ENCODE data around the gene KLHL20.
"Not testable (repeated sequence)": the region's sequence is repeated elsewhere in the genome, so short reads cannot be mapped to it uniquely, and the experiment has no call there.

Gene KLHL20

DNA sequence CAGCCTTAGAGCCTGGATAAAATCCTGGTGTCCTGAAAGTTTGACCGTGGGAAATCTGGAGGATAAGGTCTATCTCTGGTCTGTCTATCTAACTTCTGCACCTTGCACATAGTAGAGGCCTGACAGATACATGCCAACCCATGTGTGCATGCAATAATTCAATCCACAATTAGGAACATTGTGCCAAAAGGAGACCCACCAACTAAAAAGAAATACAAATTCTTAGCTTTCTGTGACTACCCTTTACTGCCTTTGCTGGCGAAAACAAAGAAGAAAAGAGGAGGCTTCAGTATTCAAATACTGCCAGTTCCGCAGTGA is 381 bp upstream of the KLHL20 start:
- Histone ChIP-seq H3K4me1 (ENCODE audit: insufficient read depth, low read length) (no peaks in the 10 kb centered on the region), H3K9ac (ENCODE audit: low read depth, low read length) (peak overlapping the region; percentile 82; the same call in 1 of the 2 replicates), H3K36me3 (ENCODE audit: insufficient read depth, low read length) (no peaks in the 10 kb centered on the region; the same call in 1 of the 2 replicates), H3K9me3 (ENCODE audit: control insufficient read depth, insufficient read depth, low read length) (no peaks in the 10 kb centered on the region)

DNA sequence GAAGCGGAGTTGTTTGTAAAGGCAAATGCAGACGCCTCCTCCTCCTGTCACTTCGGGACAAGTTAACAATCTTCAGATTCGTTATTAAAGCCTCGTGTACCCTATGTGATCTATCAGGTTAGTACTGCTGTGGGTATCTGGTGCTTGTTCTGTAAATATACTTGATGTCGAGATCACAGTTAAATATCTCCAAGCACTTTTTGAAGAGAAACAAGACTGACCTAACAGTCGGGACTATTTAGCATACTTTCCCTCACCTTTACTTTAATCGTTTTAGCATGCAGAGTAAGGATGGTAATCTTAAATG is 710 bp downstream of the KLHL20 start:
- Histone ChIP-seq H3K36me3 (ENCODE audit: insufficient read depth, low read length) (no peaks in the 10 kb centered on the region; the same call in 1 of the 2 replicates), H3K9me3 (ENCODE audit: control insufficient read depth, insufficient read depth, low read length) (no peaks in the 10 kb centered on the region), H3K4me1 (ENCODE audit: insufficient read depth, low read length) (no peaks in the 10 kb centered on the region), H3K9ac (ENCODE audit: low read depth, low read length) (peak overlapping the region; percentile 82)

DNA sequence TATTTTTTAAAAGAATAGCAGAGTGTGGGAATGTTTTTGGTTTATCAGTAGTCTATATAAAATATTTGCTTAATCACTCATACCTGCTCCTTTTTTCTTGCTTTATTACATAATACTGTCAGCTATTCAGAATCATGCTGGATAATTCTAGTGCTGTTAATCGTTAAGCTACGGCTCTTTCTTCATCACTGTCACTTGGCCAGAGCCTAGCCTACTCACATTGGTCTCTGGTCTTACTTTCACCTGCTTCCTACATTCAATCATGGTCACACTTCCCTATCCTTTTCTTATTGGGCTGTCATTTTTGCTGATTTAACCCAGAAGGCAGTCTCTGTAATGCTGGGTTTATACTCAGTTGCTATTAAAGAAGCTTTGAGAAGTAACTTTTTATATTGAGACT is 2.5 kb downstream of the KLHL20 start:
- Histone ChIP-seq H3K9me3 (ENCODE audit: control insufficient read depth, insufficient read depth, low read length) (no peaks in the 10 kb centered on the region), H3K36me3 (ENCODE audit: insufficient read depth, low read length) (no peaks in the 10 kb centered on the region; the same call in 1 of the 2 replicates), H3K9ac (ENCODE audit: low read depth, low read length) (no peak overlapping the region)

DNA sequence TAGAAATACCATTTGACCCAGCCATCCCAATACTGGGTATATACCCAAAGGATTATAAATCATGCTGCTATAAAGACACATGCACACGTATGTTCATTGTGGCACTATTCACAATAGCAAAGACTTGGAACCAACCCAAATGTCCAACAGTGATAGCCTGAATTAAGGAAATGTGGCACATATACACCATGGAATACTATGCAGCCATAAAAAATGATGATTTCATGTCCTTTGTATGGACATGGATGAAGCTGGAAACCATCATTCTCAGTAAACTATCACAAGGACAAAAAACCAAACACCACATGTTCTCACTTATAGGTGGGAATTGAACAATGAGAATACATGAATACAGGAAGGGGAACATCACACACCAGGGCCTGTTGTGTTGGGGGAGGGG is 16.6 kb downstream of the KLHL20 start:
- H3K9ac ChIP-seq (ENCODE audit: low read depth, low read length); H3K36me3 ChIP-seq (ENCODE audit: insufficient read depth, low read length); H3K9me3 ChIP-seq (ENCODE audit: control insufficient read depth, insufficient read depth, low read length); H3K4me1 ChIP-seq (ENCODE audit: insufficient read depth, low read length): not testable (repeated sequence)

More for the DNA sequence above, 2.5 kb downstream of the KLHL20 start:
- H3K4me1 ChIP-seq (ENCODE audit: insufficient read depth, low read length) = no peaks in the 10 kb centered on the region

DNA sequence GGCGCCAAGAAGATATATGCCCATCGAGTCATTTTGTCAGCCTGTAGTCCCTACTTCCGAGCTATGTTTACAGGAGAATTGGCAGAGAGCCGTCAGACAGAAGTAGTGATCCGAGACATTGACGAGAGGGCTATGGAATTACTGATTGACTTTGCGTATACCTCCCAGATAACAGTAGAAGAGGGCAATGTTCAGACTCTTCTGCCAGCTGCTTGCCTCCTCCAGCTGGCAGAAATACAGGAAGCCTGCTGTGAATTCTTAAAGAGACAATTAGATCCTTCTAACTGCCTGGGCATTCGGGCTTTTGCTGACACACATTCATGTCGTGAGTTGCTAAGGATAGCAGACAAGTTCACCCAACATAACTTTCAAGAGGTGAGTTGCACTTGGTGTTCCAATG is 19.1 kb downstream of the KLHL20 start:
- no peaks in the 10 kb centered on the region for H3K4me1 ChIP-seq (ENCODE audit: insufficient read depth, low read length)
- peaks cover 5% of the 10 kb centered on the region; the same call in 1 of the 2 replicates for H3K36me3 ChIP-seq (ENCODE audit: insufficient read depth, low read length)
- no peaks in the 10 kb centered on the region for H3K9me3 ChIP-seq (ENCODE audit: control insufficient read depth, insufficient read depth, low read length)
- no peak overlapping the region for H3K9ac ChIP-seq (ENCODE audit: low read depth, low read length)

DNA sequence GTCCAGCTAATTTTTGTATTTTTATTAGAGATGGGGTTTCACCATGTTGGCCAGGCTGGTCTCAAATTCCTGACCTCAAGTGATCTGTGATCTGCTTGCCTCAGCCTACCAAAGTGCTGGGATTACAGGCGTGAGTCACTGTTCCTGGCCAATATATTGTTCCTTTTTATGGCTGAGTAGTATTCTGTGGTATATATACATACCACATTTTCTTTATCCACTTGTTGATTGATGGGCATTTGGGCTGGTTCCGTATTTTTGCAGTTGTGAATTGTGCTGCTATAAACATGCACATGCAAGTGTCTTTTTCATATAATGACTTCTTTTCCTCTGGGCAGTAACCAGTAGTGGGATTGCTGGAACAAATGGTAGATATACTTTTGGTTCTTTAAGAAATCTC is 21.3 kb downstream of the KLHL20 start:
- not testable (repeated sequence) for H3K36me3 ChIP-seq (ENCODE audit: insufficient read depth, low read length); H3K9me3 ChIP-seq (ENCODE audit: control insufficient read depth, insufficient read depth, low read length); H3K4me1 ChIP-seq (ENCODE audit: insufficient read depth, low read length); H3K9ac ChIP-seq (ENCODE audit: low read depth, low read length)

DNA sequence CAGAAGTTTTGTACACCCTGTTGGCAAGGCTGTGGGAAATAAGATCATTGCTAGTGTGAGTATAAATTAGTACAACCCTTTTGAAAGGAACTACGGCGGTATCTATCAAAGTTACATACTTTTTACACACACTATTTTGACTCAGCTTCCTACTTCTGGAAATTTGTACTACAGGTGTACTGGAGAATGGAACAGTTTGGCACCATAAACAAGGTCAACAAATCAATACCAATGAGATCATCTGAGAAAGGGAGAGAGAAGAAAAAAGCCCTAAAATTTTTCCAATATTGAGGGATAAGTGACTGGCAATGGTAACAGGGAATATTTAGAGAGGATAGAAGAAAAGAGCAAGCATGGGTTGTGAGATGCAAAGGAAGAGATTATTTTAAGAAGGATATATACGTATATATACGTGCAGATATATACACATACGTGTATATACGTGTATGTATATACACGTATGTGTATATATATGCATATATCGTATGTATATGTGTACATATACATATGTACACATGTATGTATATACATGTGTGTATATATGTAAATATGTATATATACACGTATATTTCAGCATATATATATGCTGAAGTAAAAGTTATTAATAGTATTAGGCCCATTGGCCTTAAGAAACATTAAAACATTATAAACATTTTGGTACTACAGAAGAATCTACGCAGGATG is 27.6 kb downstream of the KLHL20 start:
- no peaks in the 10 kb centered on the region for H3K36me3 ChIP-seq (ENCODE audit: insufficient read depth, low read length)

DNA sequence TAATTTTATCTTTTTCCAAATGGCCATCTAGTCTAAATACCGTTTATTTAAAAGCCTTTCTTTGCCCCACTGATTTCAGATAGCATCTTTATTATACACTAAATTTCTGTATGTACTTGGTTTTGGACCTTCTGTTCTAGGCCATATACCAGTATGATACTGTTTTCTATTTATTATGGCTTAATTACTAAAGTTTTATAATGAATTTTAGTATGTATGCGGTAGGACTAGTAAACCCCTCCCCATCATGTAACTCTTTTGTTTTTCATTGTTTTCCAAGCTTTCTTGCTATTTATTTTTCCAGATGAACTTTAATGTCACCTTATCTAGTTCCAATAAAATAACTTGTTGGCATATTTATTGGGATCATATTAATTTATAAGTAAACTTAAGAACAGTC is 29.9 kb downstream of the KLHL20 start:
- Histone ChIP-seq H3K9me3 (ENCODE audit: control insufficient read depth, insufficient read depth, low read length) (no peaks in the 10 kb centered on the region), H3K4me1 (ENCODE audit: insufficient read depth, low read length) (no peaks in the 10 kb centered on the region), H3K36me3 (ENCODE audit: insufficient read depth, low read length) (no peaks in the 10 kb centered on the region), H3K9ac (ENCODE audit: low read depth, low read length) (no peak overlapping the region)

More for the DNA sequence above, 27.6 kb downstream of the KLHL20 start:
- Histone ChIP-seq H3K9ac (ENCODE audit: low read depth, low read length) (no peak overlapping the region), H3K9me3 (ENCODE audit: control insufficient read depth, insufficient read depth, low read length) (no peaks in the 10 kb centered on the region), H3K4me1 (ENCODE audit: insufficient read depth, low read length) (no peaks in the 10 kb centered on the region)

DNA sequence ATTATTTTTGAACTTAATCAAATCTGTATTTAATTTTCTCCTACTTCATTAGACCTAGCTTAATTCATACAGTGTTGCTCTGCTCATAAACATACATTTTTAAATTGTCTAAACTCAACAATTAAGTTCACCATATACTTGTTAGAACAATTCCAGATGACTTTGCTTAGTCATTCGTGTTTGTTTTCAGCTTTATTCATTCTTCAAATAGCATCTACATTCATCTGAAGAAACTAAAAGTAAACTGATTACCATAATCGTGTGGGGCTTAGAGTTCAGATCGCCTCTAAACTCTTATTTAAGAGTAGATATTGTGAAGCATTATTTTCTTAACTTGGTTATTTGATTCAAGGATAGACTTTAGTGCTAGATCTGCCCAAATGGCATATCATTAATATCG is 34.4 kb downstream of the KLHL20 start:
- Histone ChIP-seq H3K4me1 (ENCODE audit: insufficient read depth, low read length) (no peaks in the 10 kb centered on the region), H3K9me3 (ENCODE audit: control insufficient read depth, insufficient read depth, low read length) (no peaks in the 10 kb centered on the region), H3K9ac (ENCODE audit: low read depth, low read length) (no peak overlapping the region), H3K36me3 (ENCODE audit: insufficient read depth, low read length) (no peaks in the 10 kb centered on the region)

DNA sequence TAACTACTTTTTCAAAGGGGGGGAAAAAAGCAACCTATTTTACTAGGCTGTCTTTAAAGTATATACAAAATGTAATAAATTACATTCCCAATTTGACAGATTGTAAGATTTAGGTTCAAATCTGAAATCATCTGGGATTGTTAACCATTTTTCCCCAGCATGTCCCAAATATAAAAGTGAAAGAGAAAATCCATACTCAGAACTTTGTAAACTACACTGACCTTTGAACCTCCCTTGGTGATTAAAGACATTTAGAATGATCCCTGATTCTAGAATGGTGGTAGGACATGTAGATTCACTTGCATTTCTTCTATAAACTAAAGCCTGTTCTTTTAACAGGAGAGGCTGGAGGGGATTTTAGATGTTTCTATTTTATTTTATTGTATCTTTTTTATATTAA is 39.0 kb downstream of the KLHL20 start:
- Histone ChIP-seq H3K9ac (ENCODE audit: low read depth, low read length) (no peak overlapping the region), H3K36me3 (ENCODE audit: insufficient read depth, low read length) (peaks cover 7% of the 10 kb centered on the region; the same call in 1 of the 2 replicates), H3K9me3 (ENCODE audit: control insufficient read depth, insufficient read depth, low read length) (no peaks in the 10 kb centered on the region), H3K4me1 (ENCODE audit: insufficient read depth, low read length) (no peaks in the 10 kb centered on the region)

DNA sequence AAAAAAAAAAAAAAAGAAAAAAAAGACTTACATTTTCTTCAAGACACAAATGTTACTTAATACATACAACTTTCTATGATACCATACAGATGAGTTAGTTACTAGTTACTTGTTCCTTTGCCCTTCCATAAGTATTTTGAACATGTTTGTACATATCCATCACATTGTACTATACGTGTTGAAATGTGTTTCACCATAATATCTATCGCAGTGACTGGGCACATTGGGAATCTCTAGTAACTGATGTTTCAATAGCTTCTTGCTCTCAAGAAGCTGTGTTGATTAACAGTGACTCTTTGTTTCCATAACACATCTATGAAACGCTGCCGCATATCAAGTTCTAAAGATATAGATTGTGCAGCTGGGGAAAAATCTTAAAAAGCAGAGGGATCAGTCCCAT is 42.9 kb downstream of the KLHL20 start:
- H3K4me1 ChIP-seq (ENCODE audit: insufficient read depth, low read length) = no peaks in the 10 kb centered on the region
- peaks cover 7% of the 10 kb centered on the region; the same call in 1 of the 2 replicates for H3K36me3 ChIP-seq (ENCODE audit: insufficient read depth, low read length)
- peaks cover 3% of the 10 kb centered on the region; the same call in 1 of the 2 replicates for H3K9me3 ChIP-seq (ENCODE audit: control insufficient read depth, insufficient read depth, low read length)
- H3K9ac ChIP-seq (ENCODE audit: low read depth, low read length) = no peak overlapping the region

DNA sequence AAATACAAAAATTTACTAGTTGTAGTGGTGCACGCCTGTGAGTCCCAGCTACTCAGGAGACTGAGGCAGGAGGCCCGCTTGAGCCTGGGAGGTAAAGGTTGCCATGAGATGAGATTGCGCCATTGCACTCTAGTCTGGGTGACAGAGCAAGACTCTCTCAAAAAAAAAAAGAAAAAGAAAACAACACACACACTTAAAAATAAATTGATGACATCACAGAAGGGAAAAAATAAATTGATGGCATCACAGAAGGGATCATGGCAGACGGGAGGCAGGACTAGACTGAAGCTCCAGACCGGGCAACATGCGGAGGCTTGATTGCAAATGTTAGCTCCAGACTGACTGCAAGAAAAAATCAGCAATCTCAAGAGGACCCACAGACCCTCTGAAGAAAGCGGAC is 43.3 kb downstream of the KLHL20 start:
- Histone ChIP-seq H3K9me3 (ENCODE audit: control insufficient read depth, insufficient read depth, low read length) (peaks cover 3% of the 10 kb centered on the region; the same call in 1 of the 2 replicates), H3K4me1 (ENCODE audit: insufficient read depth, low read length) (no peaks in the 10 kb centered on the region), H3K36me3 (ENCODE audit: insufficient read depth, low read length) (peaks cover 7% of the 10 kb centered on the region; the same call in 1 of the 2 replicates), H3K9ac (ENCODE audit: low read depth, low read length) (no peak overlapping the region)

DNA sequence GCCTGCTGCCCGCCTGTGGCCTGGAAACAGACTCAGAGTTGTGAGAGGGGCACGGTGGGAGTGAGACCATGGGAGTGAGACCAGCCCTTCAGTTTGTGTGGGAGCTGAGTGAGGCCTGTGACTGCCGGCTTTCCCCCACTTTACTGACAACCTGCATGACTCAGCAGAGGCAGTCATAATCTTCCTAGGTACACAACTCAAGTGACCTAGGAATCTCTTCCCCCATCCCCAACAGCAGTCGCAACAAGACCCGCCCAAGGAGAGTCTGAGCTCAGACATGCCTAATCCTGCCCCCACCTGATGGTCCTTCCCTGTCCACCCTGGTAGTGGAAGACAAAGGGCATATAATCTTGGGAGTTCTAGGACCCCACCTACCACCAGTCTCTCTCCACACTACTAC is 44.2 kb downstream of the KLHL20 start:
- Histone ChIP-seq H3K9ac (ENCODE audit: low read depth, low read length) (no peak overlapping the region), H3K36me3 (ENCODE audit: insufficient read depth, low read length) (peaks cover 7% of the 10 kb centered on the region; the same call in 1 of the 2 replicates), H3K4me1 (ENCODE audit: insufficient read depth, low read length) (no peaks in the 10 kb centered on the region), H3K9me3 (ENCODE audit: control insufficient read depth, insufficient read depth, low read length) (peaks cover 6% of the 10 kb centered on the region; the same call in 1 of the 2 replicates)

DNA sequence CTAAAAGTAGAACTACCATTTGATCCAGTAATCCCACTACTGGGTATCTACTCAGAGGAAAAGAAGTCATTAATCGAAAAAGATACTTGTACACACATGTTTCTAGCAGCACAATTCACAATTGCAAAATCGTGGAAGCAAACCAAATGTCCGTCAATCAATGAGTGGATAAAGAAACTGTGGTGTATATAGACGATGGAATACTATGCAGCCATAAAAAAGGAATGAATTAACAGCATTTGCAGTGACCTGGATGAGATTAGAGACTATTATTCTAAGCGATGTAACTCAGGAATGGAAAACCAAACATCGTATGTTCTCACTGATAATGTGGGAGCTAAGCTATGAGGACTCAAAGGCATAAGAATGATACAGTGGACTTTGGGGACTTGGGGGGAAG is 49.5 kb downstream of the KLHL20 start:
- H3K9ac ChIP-seq (ENCODE audit: low read depth, low read length); H3K36me3 ChIP-seq (ENCODE audit: insufficient read depth, low read length); H3K9me3 ChIP-seq (ENCODE audit: control insufficient read depth, insufficient read depth, low read length); H3K4me1 ChIP-seq (ENCODE audit: insufficient read depth, low read length): not testable (repeated sequence)

DNA sequence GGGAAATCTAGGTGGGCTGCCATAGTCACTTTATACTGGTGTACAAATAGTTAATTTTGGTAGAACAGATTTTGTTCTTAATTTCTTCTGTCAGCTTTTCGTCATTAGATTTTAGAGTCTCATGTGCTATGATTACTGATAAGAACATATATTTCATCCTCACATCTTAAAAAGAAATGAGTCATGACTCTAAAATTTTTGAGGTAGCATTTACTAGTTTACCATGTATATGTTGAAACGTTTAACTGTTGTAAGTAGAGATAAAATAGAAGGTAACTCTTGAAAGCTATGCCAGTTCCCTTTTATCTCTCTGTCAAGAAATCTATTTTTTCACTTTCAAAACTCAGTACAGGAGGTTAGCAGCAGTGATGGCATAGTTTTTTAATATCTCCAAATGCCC is 53.4 kb downstream of the KLHL20 start:
- 0 out of 2 replicates have a peak, but pooled peaks cover 3% of the 10 kb centered on the region for H3K9me3 ChIP-seq (ENCODE audit: control insufficient read depth, insufficient read depth, low read length)
- H3K36me3 ChIP-seq (ENCODE audit: insufficient read depth, low read length) = no peaks in the 10 kb centered on the region
- no peaks in the 10 kb centered on the region for H3K4me1 ChIP-seq (ENCODE audit: insufficient read depth, low read length)
- no peak overlapping the region for H3K9ac ChIP-seq (ENCODE audit: low read depth, low read length)

DNA sequence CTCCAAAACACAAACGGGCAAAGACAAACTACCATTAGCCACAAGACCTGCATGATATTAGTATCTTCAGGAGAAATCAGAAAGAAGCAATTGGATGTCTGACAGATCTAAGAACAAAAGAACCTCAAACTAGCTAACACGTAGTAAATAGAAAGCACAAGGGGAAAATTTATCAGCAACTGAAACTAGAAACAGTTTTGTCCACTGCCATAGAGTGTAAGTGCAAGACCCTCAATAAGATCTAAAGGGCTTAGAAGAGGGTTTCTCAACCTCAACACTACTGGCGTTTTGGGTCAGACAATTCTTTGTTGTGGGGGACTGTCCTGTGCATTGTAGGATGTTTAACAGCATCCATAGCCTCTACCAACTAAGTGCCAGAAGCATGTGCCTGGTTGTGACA is 54.0 kb downstream of the KLHL20 start:
- Histone ChIP-seq H3K36me3 (ENCODE audit: insufficient read depth, low read length) (no peaks in the 10 kb centered on the region), H3K9ac (ENCODE audit: low read depth, low read length) (no peak overlapping the region), H3K4me1 (ENCODE audit: insufficient read depth, low read length) (no peaks in the 10 kb centered on the region), H3K9me3 (ENCODE audit: control insufficient read depth, insufficient read depth, low read length) (0 out of 2 replicates have a peak, but pooled peaks cover 1% of the 10 kb centered on the region)

All from ES-I3 (cell line).